ENCODE measurements around the gene SNED1.

Gene SNED1

GRCh38 chr2:240960309-240960970 lies 38.0 kb upstream of the SNED1 start:
- FAIRE-seq = no peak

DNA sequence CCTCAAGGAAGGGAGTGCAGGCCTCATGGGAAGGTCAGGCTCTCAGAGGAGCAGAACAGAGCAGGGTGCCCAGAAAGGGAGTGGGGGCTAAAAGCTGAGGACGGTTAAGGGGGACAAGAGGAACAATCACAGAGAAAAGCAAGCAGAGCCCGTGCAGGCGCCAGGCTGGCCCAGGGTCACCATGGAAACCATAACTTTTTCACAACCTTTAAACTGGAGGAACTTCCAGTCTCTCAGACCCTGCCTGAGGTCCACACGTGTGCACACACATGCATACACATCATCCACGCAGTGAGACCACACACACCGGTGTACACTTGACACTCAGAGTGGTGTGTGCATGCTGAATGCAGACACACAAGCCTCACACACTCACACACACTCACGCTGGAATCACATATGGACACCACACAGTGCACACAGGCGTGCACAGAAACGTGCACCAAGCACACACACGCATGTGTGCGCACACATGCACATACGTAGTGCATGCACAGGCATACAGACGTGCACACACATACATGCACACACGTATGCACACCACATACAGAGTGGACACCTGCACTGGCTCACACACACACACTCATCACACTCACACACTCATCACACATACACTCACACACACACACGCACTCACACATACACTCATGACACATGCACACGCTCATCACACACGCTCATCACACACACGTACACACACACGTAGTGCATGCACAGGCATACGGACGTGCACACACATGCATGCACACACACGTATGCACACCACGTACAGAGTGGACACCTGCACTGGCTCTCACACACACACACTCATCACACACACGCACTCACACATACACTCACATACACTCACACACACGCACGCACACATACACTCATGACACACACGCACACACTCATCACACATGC lies 37.2 kb upstream of the SNED1 start:
- FAIRE-seq = no peak

GRCh38 chr2:240961910-240962299 lies 36.5 kb upstream of the SNED1 start:
- no peak for FAIRE-seq

DNA sequence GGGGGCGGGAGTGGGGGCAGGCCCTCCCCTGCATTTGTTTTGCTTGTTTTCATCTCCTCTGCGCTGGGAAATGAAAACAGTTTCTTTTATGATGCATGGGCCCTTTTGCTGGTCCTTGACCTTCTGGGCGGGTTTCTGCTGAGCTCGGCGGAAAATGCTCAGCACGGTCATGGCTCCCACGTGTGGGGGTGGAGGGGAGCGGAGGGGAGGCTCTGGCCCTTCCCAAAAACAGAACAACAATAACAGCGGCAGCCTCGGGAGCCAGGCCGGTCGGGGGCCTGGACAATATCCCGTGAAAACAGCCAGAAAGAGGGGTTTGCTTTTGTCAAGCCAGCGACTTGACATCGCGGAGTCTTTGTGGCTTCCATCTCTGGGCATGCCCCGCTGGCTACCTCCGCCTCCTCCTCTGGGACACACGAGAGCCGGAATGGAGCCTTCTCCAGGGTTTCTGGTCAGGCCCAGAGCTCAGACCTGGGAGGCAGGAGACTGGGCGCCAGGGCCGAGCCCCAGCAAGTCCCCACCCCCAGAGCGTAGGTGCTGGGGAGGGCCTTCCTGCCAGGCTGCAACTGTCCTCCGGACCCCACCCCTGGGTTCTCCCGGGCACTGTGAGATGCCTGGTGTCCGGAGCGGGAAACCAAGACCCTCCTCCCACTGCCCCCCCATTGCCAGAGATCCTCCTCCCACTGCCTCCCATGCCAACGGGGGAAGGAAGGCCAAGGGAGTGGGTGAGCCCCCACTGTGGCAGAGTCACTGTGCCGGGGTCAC lies 35.9 kb upstream of the SNED1 start:
- FAIRE-seq = no peak

DNA sequence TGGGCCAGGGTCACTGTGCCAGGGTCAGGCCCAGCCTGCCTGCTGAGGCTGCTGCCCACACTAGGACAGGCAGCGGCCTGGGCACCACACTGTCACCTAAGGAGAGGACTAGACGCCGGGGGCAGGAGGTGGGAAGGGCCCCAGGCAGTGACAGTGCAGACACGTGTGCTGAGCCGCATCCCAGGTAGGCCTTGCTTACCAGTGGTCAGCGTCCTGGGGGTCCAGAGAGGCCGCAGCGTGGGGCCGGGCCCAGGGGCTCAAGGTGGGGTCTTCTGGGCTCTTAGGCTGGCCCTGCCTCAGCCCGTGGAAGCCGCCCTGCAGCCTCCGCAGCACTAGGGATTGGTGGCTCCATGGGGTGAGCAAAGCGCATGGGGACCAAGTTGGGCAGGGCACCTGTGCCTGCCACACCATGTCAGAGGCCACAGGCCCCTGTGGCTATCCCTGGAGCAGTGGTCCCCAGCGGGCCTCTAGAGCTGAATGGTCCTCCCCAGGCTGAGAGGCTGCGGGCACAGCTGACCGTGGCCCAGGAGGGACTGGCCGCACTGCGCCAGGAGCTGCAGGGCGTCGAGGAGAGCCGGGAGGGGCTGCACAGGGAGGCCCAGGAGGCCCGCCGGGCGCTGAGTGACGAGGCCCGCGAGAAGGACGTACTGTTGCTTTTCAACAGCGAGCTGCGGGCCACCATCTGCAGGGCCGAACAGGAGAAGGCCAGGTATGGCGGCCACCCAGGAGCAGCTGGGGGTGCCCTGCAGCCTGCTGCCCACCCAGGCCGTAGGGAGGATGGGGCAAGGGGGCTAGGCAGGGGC lies 35.2 kb upstream of the SNED1 start:
- no peak for FAIRE-seq

- no peak for FAIRE-seq
These were observed 34.3 kb upstream of the SNED1 start for GRCh38 chr2:240963868-240964703.

GRCh38 chr2:240964704-240965295 lies 33.6 kb upstream of the SNED1 start:
- FAIRE-seq = no peak

DNA sequence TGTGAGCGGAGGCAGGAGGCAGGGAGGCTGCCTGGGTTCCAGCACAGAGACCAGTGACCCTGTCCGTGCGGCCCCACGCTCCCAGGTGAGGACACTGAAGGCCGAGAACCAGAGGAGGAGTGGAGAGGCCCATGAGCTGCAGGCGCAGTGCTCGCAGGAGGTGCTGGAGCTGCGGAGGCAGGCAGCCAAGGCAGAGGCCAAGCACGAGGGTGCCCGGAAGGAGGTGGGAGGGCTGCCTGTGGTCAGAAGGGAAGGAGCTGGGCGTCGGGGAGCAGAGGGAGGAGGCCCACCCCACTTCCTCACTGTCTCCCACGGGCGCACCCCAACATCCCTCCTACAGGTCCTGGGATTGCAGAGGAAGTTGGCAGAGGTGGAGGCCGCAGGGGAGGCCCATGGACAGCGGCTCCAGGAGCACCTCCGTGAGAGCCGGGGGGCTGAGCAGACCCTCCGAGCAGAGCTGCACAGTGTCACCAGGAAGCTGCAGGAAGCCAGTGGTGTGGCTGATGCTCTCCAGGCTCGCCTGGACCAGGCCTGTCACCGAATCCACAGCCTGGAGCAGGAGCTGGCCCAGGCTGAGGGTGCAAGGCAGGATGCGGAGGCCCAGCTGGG lies 33.0 kb upstream of the SNED1 start:
- FAIRE-seq = no peak

DNA sequence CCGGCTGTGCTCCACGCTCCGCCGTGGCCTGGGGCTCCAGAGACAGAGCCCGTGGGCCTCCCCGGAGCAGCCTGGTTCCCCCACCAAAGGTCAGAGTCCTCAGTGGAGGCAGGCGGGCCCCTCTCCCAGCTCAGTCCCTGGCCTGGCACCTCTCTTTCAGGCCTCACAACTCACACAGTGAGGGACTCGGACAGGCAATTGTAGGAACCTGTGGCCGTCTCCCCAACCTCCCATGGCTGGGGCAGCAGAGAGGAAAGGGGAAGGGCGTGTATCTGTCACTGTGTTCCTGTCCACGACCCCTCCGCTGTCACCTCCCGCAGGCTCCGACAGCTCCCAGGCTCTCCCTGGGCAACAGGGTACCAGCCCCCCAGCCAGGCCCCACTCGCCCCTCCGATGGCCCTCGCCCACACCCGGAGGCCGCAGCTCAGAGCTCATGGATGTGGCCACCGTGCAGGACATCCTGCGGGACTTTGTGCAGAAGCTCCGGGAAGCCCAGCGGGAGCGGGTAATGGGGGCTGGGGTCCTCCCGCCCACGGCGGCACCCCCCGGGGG lies 32.4 kb upstream of the SNED1 start:
- no peak for FAIRE-seq

- FAIRE-seq = no peak
These were observed 31.9 kb upstream of the SNED1 start for GRCh38 chr2:240966457-240966905.

DNA sequence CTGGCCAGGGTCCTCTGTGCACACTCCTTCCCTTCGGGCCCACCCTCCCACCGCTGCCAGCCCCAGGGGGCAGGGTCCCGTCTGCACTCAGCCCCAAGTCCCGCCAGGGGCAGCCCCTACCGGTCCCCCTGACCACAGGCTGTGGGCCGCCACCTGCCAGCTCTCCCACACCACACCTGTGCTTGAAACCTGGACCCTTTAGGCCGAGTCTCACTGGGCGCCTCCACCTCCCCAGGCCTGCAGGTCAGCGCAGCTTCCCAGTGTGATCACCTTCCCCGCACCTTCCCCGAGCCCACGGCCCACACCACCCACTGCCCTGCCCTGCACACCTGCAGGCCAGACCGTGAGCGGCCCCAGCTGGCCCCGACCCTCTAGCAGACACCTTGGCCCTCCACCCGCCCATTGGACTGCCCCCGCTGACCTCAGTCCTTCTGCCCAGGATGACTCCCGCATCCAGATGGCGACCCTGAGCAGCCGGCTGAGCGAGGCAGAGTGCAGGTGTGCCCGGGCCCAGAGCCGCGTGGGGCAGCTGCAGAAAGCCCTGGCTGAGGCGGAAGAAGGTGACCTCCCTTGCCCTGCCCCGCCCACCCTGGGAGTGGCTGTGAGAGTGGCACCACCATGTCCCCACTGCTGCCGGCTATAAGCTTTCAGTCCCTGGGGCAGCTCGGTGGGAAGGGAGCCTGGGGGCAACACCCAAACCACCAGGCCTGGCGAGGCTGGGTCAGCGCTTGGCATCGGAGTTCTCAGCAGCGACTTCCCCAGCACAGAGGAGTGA lies 31.3 kb upstream of the SNED1 start:
- FAIRE-seq = no peak

- no peak for FAIRE-seq
These were observed 30.5 kb upstream of the SNED1 start for GRCh38 chr2:240967681-240968621.

- FAIRE-seq = no peak
These were observed 29.4 kb upstream of the SNED1 start for GRCh38 chr2:240968731-240969624.

GRCh38 chr2:240970104-240970503 lies 28.3 kb upstream of the SNED1 start:
- no peak for FAIRE-seq

DNA sequence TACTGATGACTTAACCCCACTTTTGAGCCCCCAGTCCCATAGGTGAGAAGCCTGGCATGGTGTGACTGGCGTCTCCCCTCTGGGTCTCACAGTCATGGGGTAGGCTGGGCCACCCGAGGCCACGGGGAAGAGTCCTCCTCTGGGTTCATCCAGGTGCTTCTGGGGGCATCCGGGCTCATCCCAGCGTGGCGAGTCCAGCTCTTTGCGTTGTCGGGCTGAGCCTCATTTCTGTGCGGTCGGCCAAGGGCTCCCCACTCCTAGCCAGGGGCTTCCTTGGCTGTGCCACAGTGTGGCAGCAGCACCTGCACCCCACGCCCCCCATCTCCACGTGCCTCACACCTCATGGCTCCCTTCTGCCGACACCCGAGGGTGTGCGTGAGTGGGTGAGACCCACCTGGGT lies 27.6 kb upstream of the SNED1 start:
- FAIRE-seq = no peak

DNA sequence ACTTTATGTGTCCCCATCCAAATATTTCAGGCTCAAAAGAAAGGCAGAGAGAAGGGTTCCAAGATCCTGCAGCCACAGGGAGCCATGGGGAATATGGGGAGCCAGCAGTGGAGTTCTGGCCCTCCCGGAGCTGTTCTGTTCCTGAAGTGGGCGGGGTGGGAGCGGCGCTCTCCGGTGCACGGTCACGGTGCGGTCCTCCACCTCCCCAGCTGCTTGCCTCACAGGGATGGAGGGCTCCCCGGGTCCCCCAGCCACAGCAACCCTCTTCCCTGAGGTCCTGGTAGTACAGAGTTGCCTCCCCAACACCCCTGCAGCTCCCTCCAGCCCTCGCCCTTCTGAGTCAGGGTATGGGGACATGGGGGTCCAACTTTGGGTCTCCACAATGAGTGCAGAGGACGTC lies 26.2 kb upstream of the SNED1 start:
- FAIRE-seq = no peak

Data from colon (tissue), 2 donors.